ENCODE results near the gene ALDH4A1.

ALDH4A1 gene

GRCh38 chr1:18884419-18884717, 18.0 kb downstream of the ALDH4A1 start:
- H3K36me3 ChIP-seq (ENCODE audit: insufficient read depth, low read length), result peaks cover 7% of the 10 kb centered on the region; the same call in 1 of the 2 replicates
- ATAC-seq (ENCODE audit: insufficient read depth, low read depth), result no peak

GRCh38 chr1:18883636-18884418, 18.5 kb downstream of the ALDH4A1 start:
- Histone ChIP-seq H4K20me1 (ENCODE audit: insufficient read depth, low read length) (peaks cover 12% of the 10 kb centered on the region; the same call in 1 of the 2 replicates), H3K9ac (ENCODE audit: low read depth, low read length) (no peak overlapping the region), H3K27ac (ENCODE audit: low read length) (no peak overlapping the region), H3K9me3 (ENCODE audit: insufficient read depth, low read length, severe bottlenecking) (no peaks in the 10 kb centered on the region), H3K4me1 (ENCODE audit: insufficient read depth, low read length) (no peaks in the 10 kb centered on the region), H3K27me3 (ENCODE audit: insufficient read depth, low read length, poor library complexity) (no peaks in the 10 kb centered on the region), H2AFZ (ENCODE audit: low read depth, low read length) (no peak overlapping the region), H3K4me3 (ENCODE audit: low read depth in 1 of 2, low read length in 2 of 2) (no peak overlapping the region), H3K79me2 (ENCODE audit: insufficient read depth, low read length) (no peaks in the 10 kb centered on the region), H3K4me2 (ENCODE audit: insufficient read depth, low read length) (no peak overlapping the region), H3K36me3 (ENCODE audit: insufficient read depth, low read length) (peaks cover 7% of the 10 kb centered on the region; the same call in 1 of the 2 replicates)
- peak; percentile 90 for TF ChIP-seq CTCF (IDR thresholded peaks at IDR 0.05; ENCODE audit: borderline replicate concordance, extremely low read depth, low read length, poor library complexity, severe bottlenecking)
- no peak for TF ChIP-seq EZH2 (IDR thresholded peaks at IDR 0.05; ENCODE audit: borderline replicate concordance, low read depth, low read length, severe bottlenecking)
- DNase-seq, result peak; percentile 74
- ATAC-seq (ENCODE audit: insufficient read depth, low read depth), result peak; percentile 91

More at GRCh38 chr1:18884419-18884717, 18.0 kb downstream of the ALDH4A1 start:
- no peak for DNase-seq
- no peak for TF ChIP-seq CTCF (IDR thresholded peaks at IDR 0.05; ENCODE audit: borderline replicate concordance, extremely low read depth, low read length, poor library complexity, severe bottlenecking)
- TF ChIP-seq EZH2 (IDR thresholded peaks at IDR 0.05; ENCODE audit: borderline replicate concordance, low read depth, low read length, severe bottlenecking), result no peak
- Histone ChIP-seq H3K9ac (ENCODE audit: low read depth, low read length) (no peak overlapping the region), H3K4me2 (ENCODE audit: insufficient read depth, low read length) (no peak overlapping the region), H3K9me3 (ENCODE audit: insufficient read depth, low read length, severe bottlenecking) (no peaks in the 10 kb centered on the region), H3K4me1 (ENCODE audit: insufficient read depth, low read length) (no peaks in the 10 kb centered on the region), H2AFZ (ENCODE audit: low read depth, low read length) (no peak overlapping the region), H3K4me3 (ENCODE audit: low read depth in 1 of 2, low read length in 2 of 2) (no peak overlapping the region), H3K27me3 (ENCODE audit: insufficient read depth, low read length, poor library complexity) (no peaks in the 10 kb centered on the region), H3K27ac (ENCODE audit: low read length) (no peak overlapping the region), H3K79me2 (ENCODE audit: insufficient read depth, low read length) (no peaks in the 10 kb centered on the region), H4K20me1 (ENCODE audit: insufficient read depth, low read length) (peaks cover 14% of the 10 kb centered on the region; the same call in 1 of the 2 replicates)

- Histone ChIP-seq H3K4me1 (ENCODE audit: insufficient read depth, low read length) (no peaks in the 10 kb centered on the region), H3K9me3 (ENCODE audit: insufficient read depth, low read length, severe bottlenecking) (no peaks in the 10 kb centered on the region), H3K9ac (ENCODE audit: low read depth, low read length) (no peak overlapping the region), H2AFZ (ENCODE audit: low read depth, low read length) (no peak overlapping the region), H3K79me2 (ENCODE audit: insufficient read depth, low read length) (no peaks in the 10 kb centered on the region), H3K36me3 (ENCODE audit: insufficient read depth, low read length) (peaks cover 7% of the 10 kb centered on the region; the same call in 1 of the 2 replicates), H3K4me2 (ENCODE audit: insufficient read depth, low read length) (no peak overlapping the region), H3K4me3 (ENCODE audit: low read depth in 1 of 2, low read length in 2 of 2) (no peak overlapping the region), H3K27ac (ENCODE audit: low read length) (no peak overlapping the region), H3K27me3 (ENCODE audit: insufficient read depth, low read length, poor library complexity) (no peaks in the 10 kb centered on the region), H4K20me1 (ENCODE audit: insufficient read depth, low read length) (peaks cover 12% of the 10 kb centered on the region; the same call in 1 of the 2 replicates)
- DNase-seq (no peak), ATAC-seq (ENCODE audit: insufficient read depth, low read depth) (no peak)
- TF ChIP-seq CTCF (IDR thresholded peaks at IDR 0.05; ENCODE audit: borderline replicate concordance, extremely low read depth, low read length, poor library complexity, severe bottlenecking), result no peak
- no peak for TF ChIP-seq EZH2 (IDR thresholded peaks at IDR 0.05; ENCODE audit: borderline replicate concordance, low read depth, low read length, severe bottlenecking)
These were observed 19.3 kb downstream of the ALDH4A1 start for GRCh38 chr1:18883079-18883478.
